SK-N-SH (cell line): Measurements from ENCODE around the gene DDIT3.

ENCODE experiments used
- ELF1 ChIP-seq: IDR thresholded peaks from 2 replicates; pipeline ENCODE4 v1.4.0; 2012
- EZH2phosphoT487 ChIP-seq: fragments of 200-600 bp; sonication (generic); IDR thresholded peaks from 2 replicates; pipeline ENCODE4 v1.6.1; 2017; ENCODE audit warnings: low read depth, mixed run types, mild to moderate bottlenecking, antibody characterized with exemption, moderate library complexity, borderline replicate concordance
- MEF2A ChIP-seq: IDR thresholded peaks from 2 replicates; pipeline ENCODE4 v1.4.0; 2012; ENCODE audit warnings: low read depth, borderline replicate concordance
- MXI1 ChIP-seq: IDR thresholded peaks from 2 replicates; pipeline ENCODE4 v1.6.1; 2012; ENCODE audit warnings: mild to moderate bottlenecking, low read depth, low read length, improper control_type of control experiment
- NFIC ChIP-seq: IDR thresholded peaks from 2 replicates; pipeline ENCODE4 v1.4.0; 2012; ENCODE audit warnings: borderline replicate concordance
- NRF1 ChIP-seq: IDR thresholded peaks from 2 replicates; pipeline ENCODE4 v1.6.1; 2012; ENCODE audit warnings: low read depth, mild to moderate bottlenecking, low read length
- RAD21 ChIP-seq: IDR thresholded peaks from 2 replicates; pipeline ENCODE4 v1.6.1; 2012; ENCODE audit warnings: mild to moderate bottlenecking, low read length
- RCOR1 ChIP-seq: fragments of 150-350 bp; IDR thresholded peaks from 2 replicates; pipeline ENCODE4 v1.6.1; 2017; ENCODE audit warnings: antibody characterized with exemption, low read length
- RFX5 ChIP-seq: IDR thresholded peaks from 2 replicates; pipeline ENCODE4 v1.6.1; 2012; ENCODE audit warnings: mild to moderate bottlenecking, improper control_type of control experiment, low read length
- TCF12 ChIP-seq: IDR thresholded peaks from 2 replicates; pipeline ENCODE4 v1.4.0; 2012
- TF ChIP-seq, protein P1 (sequence below): fragments of 200-600 bp; sonication (generic); IDR thresholded peaks from 2 replicates; pipeline ENCODE4 v1.6.1; 2017; ENCODE audit warnings: antibody characterized with exemption, mild to moderate bottlenecking, moderate library complexity
- TF ChIP-seq, protein P2 (sequence below): fragments of 150-350 bp; IDR thresholded peaks from 2 replicates; pipeline ENCODE4 v1.6.1; 2017; ENCODE audit warnings: antibody characterized with exemption, low read length, low read depth, borderline replicate concordance
- TF ChIP-seq, protein P3 (sequence below): IDR thresholded peaks from 2 replicates; pipeline ENCODE4 v1.6.1; 2012; ENCODE audit warnings: mild to moderate bottlenecking, low read depth, low read length, moderate library complexity

DNA sequence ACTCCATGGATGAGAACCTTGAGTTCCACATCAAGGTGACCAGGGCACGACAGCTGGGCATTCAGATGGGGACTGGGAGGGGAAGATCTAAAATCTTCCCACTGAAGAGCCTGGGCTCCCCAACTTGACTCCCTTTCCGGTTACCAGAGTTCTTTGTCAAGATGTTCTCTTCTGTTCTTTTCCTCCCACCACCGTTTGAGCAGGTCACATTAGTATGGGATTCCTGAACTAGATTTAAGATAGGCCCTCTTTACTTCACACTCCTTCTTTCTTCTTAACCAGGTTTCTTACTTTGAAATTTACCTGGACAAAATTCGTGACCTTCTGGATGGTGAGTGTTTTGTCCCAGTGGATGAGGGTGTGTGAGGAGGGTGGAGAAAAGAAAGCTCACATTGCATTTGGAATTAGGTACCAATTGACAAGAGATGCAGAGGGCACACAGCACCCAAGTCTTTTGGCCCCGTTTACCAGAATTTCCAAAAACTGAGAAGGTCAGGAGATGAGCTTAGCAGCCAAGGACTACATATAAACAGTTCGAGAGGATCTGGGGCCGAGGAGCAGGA is 43.9 kb upstream of the DDIT3 start:
- TF ChIP-seq, protein P1, sequence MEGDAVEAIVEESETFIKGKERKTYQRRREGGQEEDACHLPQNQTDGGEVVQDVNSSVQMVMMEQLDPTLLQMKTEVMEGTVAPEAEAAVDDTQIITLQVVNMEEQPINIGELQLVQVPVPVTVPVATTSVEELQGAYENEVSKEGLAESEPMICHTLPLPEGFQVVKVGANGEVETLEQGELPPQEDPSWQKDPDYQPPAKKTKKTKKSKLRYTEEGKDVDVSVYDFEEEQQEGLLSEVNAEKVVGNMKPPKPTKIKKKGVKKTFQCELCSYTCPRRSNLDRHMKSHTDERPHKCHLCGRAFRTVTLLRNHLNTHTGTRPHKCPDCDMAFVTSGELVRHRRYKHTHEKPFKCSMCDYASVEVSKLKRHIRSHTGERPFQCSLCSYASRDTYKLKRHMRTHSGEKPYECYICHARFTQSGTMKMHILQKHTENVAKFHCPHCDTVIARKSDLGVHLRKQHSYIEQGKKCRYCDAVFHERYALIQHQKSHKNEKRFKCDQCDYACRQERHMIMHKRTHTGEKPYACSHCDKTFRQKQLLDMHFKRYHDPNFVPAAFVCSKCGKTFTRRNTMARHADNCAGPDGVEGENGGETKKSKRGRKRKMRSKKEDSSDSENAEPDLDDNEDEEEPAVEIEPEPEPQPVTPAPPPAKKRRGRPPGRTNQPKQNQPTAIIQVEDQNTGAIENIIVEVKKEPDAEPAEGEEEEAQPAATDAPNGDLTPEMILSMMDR, result no peak
- no peak for TF ChIP-seq RAD21
- TF ChIP-seq EZH2phosphoT487, result no peak
- TF ChIP-seq ELF1, result no peak
- TF ChIP-seq, protein P2, sequence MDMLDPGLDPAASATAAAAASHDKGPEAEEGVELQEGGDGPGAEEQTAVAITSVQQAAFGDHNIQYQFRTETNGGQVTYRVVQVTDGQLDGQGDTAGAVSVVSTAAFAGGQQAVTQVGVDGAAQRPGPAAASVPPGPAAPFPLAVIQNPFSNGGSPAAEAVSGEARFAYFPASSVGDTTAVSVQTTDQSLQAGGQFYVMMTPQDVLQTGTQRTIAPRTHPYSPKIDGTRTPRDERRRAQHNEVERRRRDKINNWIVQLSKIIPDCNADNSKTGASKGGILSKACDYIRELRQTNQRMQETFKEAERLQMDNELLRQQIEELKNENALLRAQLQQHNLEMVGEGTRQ, result no peak
- TF ChIP-seq TCF12, result no peak
- TF ChIP-seq NFIC, result no peak
- TF ChIP-seq MEF2A, result no peak
- no peak for TF ChIP-seq MXI1
- no peak for TF ChIP-seq RFX5
- TF ChIP-seq, protein P3, sequence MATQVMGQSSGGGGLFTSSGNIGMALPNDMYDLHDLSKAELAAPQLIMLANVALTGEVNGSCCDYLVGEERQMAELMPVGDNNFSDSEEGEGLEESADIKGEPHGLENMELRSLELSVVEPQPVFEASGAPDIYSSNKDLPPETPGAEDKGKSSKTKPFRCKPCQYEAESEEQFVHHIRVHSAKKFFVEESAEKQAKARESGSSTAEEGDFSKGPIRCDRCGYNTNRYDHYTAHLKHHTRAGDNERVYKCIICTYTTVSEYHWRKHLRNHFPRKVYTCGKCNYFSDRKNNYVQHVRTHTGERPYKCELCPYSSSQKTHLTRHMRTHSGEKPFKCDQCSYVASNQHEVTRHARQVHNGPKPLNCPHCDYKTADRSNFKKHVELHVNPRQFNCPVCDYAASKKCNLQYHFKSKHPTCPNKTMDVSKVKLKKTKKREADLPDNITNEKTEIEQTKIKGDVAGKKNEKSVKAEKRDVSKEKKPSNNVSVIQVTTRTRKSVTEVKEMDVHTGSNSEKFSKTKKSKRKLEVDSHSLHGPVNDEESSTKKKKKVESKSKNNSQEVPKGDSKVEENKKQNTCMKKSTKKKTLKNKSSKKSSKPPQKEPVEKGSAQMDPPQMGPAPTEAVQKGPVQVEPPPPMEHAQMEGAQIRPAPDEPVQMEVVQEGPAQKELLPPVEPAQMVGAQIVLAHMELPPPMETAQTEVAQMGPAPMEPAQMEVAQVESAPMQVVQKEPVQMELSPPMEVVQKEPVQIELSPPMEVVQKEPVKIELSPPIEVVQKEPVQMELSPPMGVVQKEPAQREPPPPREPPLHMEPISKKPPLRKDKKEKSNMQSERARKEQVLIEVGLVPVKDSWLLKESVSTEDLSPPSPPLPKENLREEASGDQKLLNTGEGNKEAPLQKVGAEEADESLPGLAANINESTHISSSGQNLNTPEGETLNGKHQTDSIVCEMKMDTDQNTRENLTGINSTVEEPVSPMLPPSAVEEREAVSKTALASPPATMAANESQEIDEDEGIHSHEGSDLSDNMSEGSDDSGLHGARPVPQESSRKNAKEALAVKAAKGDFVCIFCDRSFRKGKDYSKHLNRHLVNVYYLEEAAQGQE, result no peak
- TF ChIP-seq NRF1, result no peak
- no peak for TF ChIP-seq RCOR1
